ENCODE measurements around the gene GNG7. TPM values are rescaled to one million over a fixed set of nuclear protein-coding genes. Genes with fewer than 3 reads are reported as not detected.
A peak's percentile ranks its signal among the peaks of the same experiment; 100 is the strongest.

GNG7 gene
- total RNA-seq, 1 experiment from 2014 or later: 7.7 TPM

- H2BK20ac ChIP-seq (ENCODE audit: low read depth, low read length, poor library complexity, severe bottlenecking): no peak overlapping the region
- no peak overlapping the region for H2BK15ac ChIP-seq (ENCODE audit: low read depth, low read length)
- no peaks in the 10 kb centered on the region for H3K27me3 Mint-ChIP-seq (ENCODE audit: low read depth)
- H3K4me1 ChIP-seq (ENCODE audit: insufficient read depth, low read length): no peaks in the 10 kb centered on the region; the same call in 1 of the 2 replicates
- H3K9ac ChIP-seq (ENCODE audit: extremely low read depth, insufficient read length, low read length): no peak overlapping the region
- H3K9me3 Mint-ChIP-seq: peaks cover 0 to 3% of the 10 kb centered on the region in 2 experiments; a peak in 2 of 5 replicates
- H3K4me1 Mint-ChIP-seq: peaks cover 3 to 8% of the 10 kb centered on the region in 2 experiments; a peak in 2 of 4 replicates
- no CpG with 5 or more reads among the region's 22 CpGs for WGBS (ENCODE audit: extremely low coverage, insufficient read length, low lambda C conversion rate)
- H3K27me3 ChIP-seq (ENCODE audit: insufficient read depth, low read length): no peaks in the 10 kb centered on the region
- DNase-seq: no peak
- H3K4ac ChIP-seq (ENCODE audit: low read depth, low read length): no peak overlapping the region
- H3K23me2 ChIP-seq (ENCODE audit: insufficient read length, low read depth, low read length, poor library complexity, severe bottlenecking): no peaks in the 10 kb centered on the region
- no peak overlapping the region for H2BK120ac ChIP-seq (ENCODE audit: low read depth, low read length, poor library complexity, severe bottlenecking)
- H2BK5ac ChIP-seq (ENCODE audit: insufficient read length, low read length): no peak overlapping the region
- no peak overlapping the region for H2BK12ac ChIP-seq (ENCODE audit: insufficient read length, low read depth, low read length)
- H3K36me3 Mint-ChIP-seq (ENCODE audit: insufficient read depth in 1 of 3, low read depth in 3 of 3): peaks cover 0 to 4% (median 3%) of the 10 kb centered on the region in 3 experiments; a peak in 3 of 7 replicates
- no peak overlapping the region for H3K23ac ChIP-seq (ENCODE audit: insufficient read length, low read depth, low read length)
- no peak overlapping the region for H3K56ac ChIP-seq (ENCODE audit: insufficient read length, low read depth, low read length)
- peak overlapping the region in 1 of 3 experiments; percentile 61; a peak in 1 of 7 replicates for H3K27ac Mint-ChIP-seq
- H4K20me1 ChIP-seq (ENCODE audit: control insufficient read depth, insufficient read depth, insufficient read length): no peaks in the 10 kb centered on the region
- no peak overlapping the region for H2AFZ ChIP-seq (ENCODE audit: low read length)
- no peaks in the 10 kb centered on the region for H3K9me3 ChIP-seq (ENCODE audit: control insufficient read depth, low read depth, low read length)
- no peak overlapping the region for H3K4me3 Mint-ChIP-seq
- no peak for TF ChIP-seq CTCF (conservative IDR thresholded peaks at IDR 0.05)
- H4K91ac ChIP-seq (ENCODE audit: insufficient read length, low read depth, low read length): no peak overlapping the region
- H3K79me1 ChIP-seq (ENCODE audit: insufficient read depth, low read depth, low read length, poor library complexity, severe bottlenecking): no peaks in the 10 kb centered on the region
- H3K4me2 ChIP-seq (ENCODE audit: insufficient read depth, insufficient read length, low read length): no peak overlapping the region
- H3K27ac ChIP-seq (ENCODE audit: insufficient read length, low read depth, low read length): no peak overlapping the region
- H3K18ac ChIP-seq (ENCODE audit: insufficient read length, low read depth, low read length): no peak overlapping the region
- H4K8ac ChIP-seq (replicated peaks; ENCODE audit: insufficient read length, low read depth, low read length): no peak overlapping the region
- H4K5ac ChIP-seq (ENCODE audit: insufficient read length, low read depth, low read length): no peak overlapping the region
- no peaks in the 10 kb centered on the region for H3K79me2 ChIP-seq (ENCODE audit: insufficient read depth, low read length)
- H2AK5ac ChIP-seq (ENCODE audit: insufficient read length, low read length): no peak overlapping the region
- no peak overlapping the region; the same call in 1 of the 2 replicates for H3K14ac ChIP-seq (ENCODE audit: insufficient read depth, low read length)
- no peak overlapping the region for H3T11ph ChIP-seq (ENCODE audit: low read length)
Measured at GRCh38 chr19:2511570-2511969, 190.9 kb downstream of the GNG7 start.
